Measurements from ENCODE around the gene MACROD1.
"Not testable (repeated sequence)": the region's sequence is repeated elsewhere in the genome, so short reads cannot be mapped to it uniquely, and the experiment has no call there.

MACROD1 gene

DNA sequence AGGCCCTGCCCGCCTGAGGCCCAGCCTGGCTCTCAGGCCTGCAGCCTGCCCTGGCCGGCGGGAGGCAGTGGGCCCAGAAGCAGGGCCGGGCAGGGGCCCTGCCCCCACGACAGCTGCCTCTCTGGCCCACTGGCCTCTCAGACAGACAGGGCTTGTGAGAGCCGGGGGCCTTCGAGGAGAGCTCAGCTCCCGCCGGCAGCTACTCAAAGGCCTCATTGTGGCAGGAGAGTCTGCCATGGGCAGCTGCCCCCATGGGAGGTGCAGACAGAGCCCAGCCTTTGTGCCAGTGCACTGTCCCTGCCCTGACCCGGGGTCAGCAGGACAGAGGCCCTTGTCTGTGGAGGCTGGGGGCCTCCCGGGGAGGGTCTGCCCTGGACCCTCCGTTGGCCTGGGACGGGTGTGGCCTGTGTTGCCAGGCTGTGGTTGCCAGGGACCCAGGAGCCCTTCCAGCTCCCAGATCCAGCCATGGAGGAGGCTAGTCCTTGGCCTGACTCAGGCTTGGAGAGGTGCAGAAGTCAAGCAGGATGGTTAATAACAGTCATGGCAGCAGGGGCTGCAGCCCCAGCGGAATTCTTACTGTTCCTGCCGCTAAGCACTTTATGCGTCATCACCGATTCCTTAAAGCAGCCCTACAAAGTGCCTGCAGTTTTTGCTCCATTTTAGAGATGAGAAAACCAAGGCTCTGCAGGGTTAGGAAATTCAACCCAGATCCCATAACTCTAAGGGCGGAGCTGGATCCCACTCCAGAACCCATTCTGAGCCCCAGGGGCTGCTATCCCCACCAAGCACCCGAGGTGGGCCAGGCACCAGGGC, 117.7 kb downstream of the MACROD1 start:
- H3K4me3 ChIP-seq (ENCODE audit: low read depth, low read length) = no peak overlapping the region
- TF ChIP-seq, protein P1, sequence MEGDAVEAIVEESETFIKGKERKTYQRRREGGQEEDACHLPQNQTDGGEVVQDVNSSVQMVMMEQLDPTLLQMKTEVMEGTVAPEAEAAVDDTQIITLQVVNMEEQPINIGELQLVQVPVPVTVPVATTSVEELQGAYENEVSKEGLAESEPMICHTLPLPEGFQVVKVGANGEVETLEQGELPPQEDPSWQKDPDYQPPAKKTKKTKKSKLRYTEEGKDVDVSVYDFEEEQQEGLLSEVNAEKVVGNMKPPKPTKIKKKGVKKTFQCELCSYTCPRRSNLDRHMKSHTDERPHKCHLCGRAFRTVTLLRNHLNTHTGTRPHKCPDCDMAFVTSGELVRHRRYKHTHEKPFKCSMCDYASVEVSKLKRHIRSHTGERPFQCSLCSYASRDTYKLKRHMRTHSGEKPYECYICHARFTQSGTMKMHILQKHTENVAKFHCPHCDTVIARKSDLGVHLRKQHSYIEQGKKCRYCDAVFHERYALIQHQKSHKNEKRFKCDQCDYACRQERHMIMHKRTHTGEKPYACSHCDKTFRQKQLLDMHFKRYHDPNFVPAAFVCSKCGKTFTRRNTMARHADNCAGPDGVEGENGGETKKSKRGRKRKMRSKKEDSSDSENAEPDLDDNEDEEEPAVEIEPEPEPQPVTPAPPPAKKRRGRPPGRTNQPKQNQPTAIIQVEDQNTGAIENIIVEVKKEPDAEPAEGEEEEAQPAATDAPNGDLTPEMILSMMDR (conservative IDR thresholded peaks at IDR 0.05; ENCODE audit: low read depth, low read length) = no peak
- no peak for DNase-seq (ENCODE audit: low read depth)

DNA sequence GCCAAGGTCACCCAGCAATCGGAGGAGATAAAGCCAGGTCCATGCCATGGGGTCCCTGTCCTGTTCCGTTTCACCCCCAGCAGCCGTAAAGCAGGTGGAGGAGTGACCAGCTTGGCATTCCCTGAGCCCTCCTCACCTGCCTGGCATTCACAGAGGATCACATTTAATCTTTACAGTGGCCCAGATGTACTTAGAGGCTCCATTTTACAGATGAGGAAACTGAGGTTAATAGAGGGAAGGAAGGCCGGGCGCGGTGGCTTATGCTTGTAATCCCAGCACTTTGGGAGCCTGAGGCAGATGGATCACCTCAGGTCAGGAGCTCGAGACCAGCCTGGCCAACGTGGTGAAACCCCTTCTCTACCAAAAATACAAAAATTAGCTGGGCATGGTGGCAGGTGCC, 118.5 kb downstream of the MACROD1 start:
- DNase-seq (ENCODE audit: low read depth); H3K4me3 ChIP-seq (ENCODE audit: low read depth, low read length): not testable (repeated sequence)

DNA sequence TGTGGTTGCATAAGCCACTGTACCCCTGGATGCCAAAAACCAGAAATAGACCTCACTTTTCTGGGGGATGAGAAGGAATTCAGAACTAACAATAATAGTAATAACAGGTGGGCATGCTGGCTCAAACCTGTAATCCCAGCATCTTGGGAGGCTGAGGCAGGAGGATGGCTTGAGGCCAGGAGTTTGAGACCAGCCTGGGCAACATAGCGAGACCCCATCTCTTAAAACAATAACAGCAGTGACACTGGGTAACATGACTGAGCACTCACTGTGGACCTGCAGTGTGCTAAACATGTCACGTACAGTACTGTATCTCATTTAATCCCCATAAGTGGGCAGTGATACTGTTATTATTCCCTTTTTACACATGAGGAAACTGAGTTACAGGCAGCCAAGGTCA, 120.2 kb downstream of the MACROD1 start:
- H3K4me3 ChIP-seq (ENCODE audit: low read depth, low read length) = no peak overlapping the region
- TF ChIP-seq, protein P1 (conservative IDR thresholded peaks at IDR 0.05; ENCODE audit: low read depth, low read length) = no peak
- no peak for DNase-seq (ENCODE audit: low read depth)

DNA sequence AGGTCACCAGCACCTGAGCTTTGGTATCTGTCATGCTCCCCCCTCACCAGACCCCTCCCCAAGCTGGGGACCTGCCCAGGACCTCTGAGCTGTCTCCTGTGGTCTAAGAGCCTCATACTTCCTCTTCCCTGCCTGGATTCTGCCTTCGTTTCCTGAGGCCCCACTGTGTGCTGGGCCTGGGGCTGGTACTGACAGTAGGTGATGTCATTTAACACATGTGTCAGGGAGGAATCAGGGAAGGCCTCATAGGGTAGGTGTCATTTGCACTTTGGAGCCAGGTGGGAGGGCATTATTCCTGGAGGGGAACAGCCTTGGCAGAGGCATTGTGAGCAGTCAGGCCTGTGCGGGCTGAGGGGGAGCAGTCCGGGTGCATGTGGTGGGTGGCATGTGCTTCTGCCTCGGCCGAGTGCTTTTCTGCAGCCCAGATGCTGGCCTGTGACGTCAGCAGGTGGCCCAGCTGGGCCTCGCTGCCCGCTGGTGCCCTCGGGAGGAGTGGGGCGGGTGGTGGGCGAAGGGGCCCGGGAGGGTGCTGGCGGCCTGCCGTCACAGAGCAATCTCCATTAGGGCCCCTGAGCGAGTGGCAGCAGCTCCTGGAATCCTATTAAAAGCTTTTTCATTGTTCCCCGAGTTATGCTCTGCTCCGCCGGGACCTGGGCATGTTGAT, 121.1 kb downstream of the MACROD1 start:
- H3K4me3 ChIP-seq (ENCODE audit: low read depth, low read length) = no peak overlapping the region
- DNase-seq (ENCODE audit: low read depth) = no peak
- TF ChIP-seq, protein P1 (conservative IDR thresholded peaks at IDR 0.05; ENCODE audit: low read depth, low read length) = no peak

DNA sequence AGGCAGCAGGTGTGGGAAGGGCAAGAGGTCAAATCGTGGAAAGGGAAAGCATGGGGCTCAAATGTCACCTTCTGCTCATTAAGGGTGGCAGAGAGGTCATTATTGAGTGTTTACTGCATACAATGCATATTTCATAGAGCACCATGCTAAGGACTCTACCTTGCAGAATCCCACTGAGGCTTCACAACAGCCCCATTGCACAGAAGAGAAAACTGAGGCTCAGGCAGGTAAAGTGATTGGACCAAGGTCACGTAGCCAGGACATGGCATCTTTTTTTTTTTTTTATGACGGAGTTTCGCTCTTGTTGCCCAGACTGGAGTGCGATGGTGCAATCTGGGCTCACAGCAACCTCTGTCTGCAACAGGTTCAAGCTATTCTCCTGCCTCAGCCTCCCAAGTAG, 122.4 kb downstream of the MACROD1 start:
- DNase-seq (ENCODE audit: low read depth) = no peak
- TF ChIP-seq, protein P1 (conservative IDR thresholded peaks at IDR 0.05; ENCODE audit: low read depth, low read length) = no peak
- no peak overlapping the region for H3K4me3 ChIP-seq (ENCODE audit: low read depth, low read length)

DNA sequence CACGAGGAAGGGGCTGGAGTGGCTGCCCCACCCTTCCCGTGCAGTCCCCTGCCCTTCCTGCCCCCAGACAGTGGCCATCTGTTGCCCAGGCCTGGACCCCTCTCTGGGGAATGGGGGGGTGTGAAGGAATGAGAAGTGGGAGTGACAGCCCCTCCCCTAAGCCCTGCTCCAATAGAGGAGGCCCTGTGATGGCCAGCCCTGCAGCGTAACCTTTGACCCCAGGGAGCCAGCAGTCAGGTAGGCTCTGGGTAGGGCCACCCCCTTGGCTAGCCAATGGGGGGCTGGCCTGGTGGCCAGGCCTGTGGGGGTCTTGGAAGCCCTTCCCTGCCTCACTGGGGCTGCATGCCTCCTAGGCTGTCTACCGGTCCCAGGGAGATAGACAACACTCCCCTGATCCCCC, 123.6 kb downstream of the MACROD1 start:
- no peak for DNase-seq (ENCODE audit: low read depth)
- TF ChIP-seq, protein P1 (conservative IDR thresholded peaks at IDR 0.05; ENCODE audit: low read depth, low read length) = no peak
- H3K4me3 ChIP-seq (ENCODE audit: low read depth, low read length) = no peak overlapping the region

DNA sequence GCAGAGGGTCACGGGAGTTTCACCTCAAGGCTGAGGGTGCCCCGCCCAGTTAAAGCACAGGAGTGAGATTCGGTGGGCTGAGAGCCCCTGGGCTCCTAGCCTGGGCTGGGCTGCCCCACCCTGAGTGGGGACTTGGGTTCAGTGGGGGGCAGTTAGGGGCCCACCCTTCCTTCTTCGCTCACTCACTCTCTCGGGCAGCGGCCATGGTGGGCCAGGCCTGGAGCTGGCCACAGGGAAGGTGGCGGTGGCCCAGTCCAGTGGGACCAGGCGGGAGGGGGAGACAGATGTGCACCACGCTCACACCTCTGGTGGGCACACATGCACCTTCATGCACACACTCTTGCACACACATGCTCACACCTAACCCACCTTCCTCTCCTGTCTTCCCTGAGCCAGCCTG, 124.1 kb downstream of the MACROD1 start:
- TF ChIP-seq, protein P1 (conservative IDR thresholded peaks at IDR 0.05; ENCODE audit: low read depth, low read length) = no peak
- H3K4me3 ChIP-seq (ENCODE audit: low read depth, low read length) = no peak overlapping the region
- DNase-seq (ENCODE audit: low read depth) = no peak

Data from choroid plexus epithelial cell (primary cell).